Cardiac muscle cell (in vitro differentiated cells and primary cell): ENCODE results near the gene CMTM8. TPM values are rescaled to one million over a fixed set of nuclear protein-coding genes. Genes with fewer than 3 reads are reported as not detected.
A peak's percentile ranks its signal among the peaks of the same experiment; 100 is the strongest.

Experiments
- DNase-seq, 2 donors: peaks; one replicate each; pipeline versions ENCODE4 v3.0.0 to v3.0.0-alpha.2; 2010 to 2017; ENCODE audit warnings: low read depth in 1 of 2, low spot score in 1 of 2
- H3K27ac ChIP-seq: fragments of 200-600 bp; sonication (generic); 2 replicates; pipeline ENCODE4 v1.5.1; 2016
- H3K27me3 ChIP-seq: fragments of 200-600 bp; sonication (generic); 2 replicates; pipeline ENCODE4 v1.6.0; 2016; ENCODE audit warnings: control low read depth
- H3K36me3 ChIP-seq: fragments of 200-600 bp; sonication (generic); 2 replicates; pipeline ENCODE4 v1.5.1; 2016; ENCODE audit warnings: control low read depth
- H3K4me1 ChIP-seq: fragments of 200-600 bp; sonication (generic); 2 replicates; pipeline ENCODE4 v1.8.1; 2017; ENCODE audit warnings: low read depth, mild to moderate bottlenecking, mixed run types
- H3K4me3 ChIP-seq: fragments of 200-600 bp; sonication (generic); 2 replicates; pipeline ENCODE4 v1.5.1; 2016; ENCODE audit warnings: mild to moderate bottlenecking
- H3K9me3 ChIP-seq: fragments of 200-600 bp; sonication (generic); 2 replicates; pipeline ENCODE4 v1.5.1; 2017; ENCODE audit warnings: low read depth, mild to moderate bottlenecking, control low read depth
- CTCF ChIP-seq: IDR thresholded peaks from 2 replicates; pipeline ENCODE4 v1.5.1; 2012; ENCODE audit warnings: low read depth, mild to moderate bottlenecking, low read length
- polyA plus RNA-seq: library from polyadenylated mRNA; unstranded; fragments of >200 nt; fragmentation: Nextera tagmentation; extraction: Ambion mirVana; gene quantifications from 2 replicates; pipeline ENCODE4 v1.2.1, GENCODE V29; 2016
- total RNA-seq: library from RNA; depleted of rRNA; stranded (reverse); fragments of >200 nt; gene quantifications from 2 replicates; pipeline ENCODE4 v1.2.3, GENCODE V29; 2016

Gene CMTM8
- total and polyA plus RNA-seq, 2 experiments from 2014 or later: 6.9 to 12.5 TPM

GRCh38 chr3:32375596-32375930 is 137.1 kb downstream of the CMTM8 start:
- Histone ChIP-seq H3K36me3 (no peaks in the 10 kb centered on the region), H3K4me1 (peaks cover 8% of the 10 kb centered on the region), H3K4me3 (no peak overlapping the region), H3K9me3 (no peaks in the 10 kb centered on the region), H3K27me3 (no peaks in the 10 kb centered on the region), H3K27ac (no peak overlapping the region)
- TF ChIP-seq CTCF: no peak
- peak in 1 of 2 donors; percentile 72 for DNase-seq

- H3K27ac ChIP-seq: no peak overlapping the region
- no peak for TF ChIP-seq CTCF
- peak in 1 of 2 donors; percentile 93 for DNase-seq
- no peaks in the 10 kb centered on the region for H3K9me3 ChIP-seq
- no peak overlapping the region for H3K4me3 ChIP-seq
- H3K36me3 ChIP-seq: no peaks in the 10 kb centered on the region
- H3K4me1 ChIP-seq: peaks cover 8% of the 10 kb centered on the region
- no peaks in the 10 kb centered on the region for H3K27me3 ChIP-seq
Observed at GRCh38 chr3:32376115-32376514, 137.6 kb downstream of the CMTM8 start.

GRCh38 chr3:32379831-32380500 is 141.5 kb downstream of the CMTM8 start:
- Histone ChIP-seq H3K4me3 (no peak overlapping the region), H3K27ac (no peak overlapping the region), H3K36me3 (no peaks in the 10 kb centered on the region), H3K4me1 (peaks cover 8% of the 10 kb centered on the region), H3K9me3 (no peaks in the 10 kb centered on the region), H3K27me3 (no peaks in the 10 kb centered on the region)
- no peak for DNase-seq
- no peak for TF ChIP-seq CTCF

- TF ChIP-seq CTCF: no peak
- H3K9me3 ChIP-seq: no peaks in the 10 kb centered on the region
- H3K27ac ChIP-seq: no peak overlapping the region
- no peak overlapping the region for H3K4me3 ChIP-seq
- DNase-seq: no peak
- peaks cover 8% of the 10 kb centered on the region for H3K4me1 ChIP-seq
- no peaks in the 10 kb centered on the region for H3K36me3 ChIP-seq
- H3K27me3 ChIP-seq: no peaks in the 10 kb centered on the region
Observed at GRCh38 chr3:32381922-32382321, 143.4 kb downstream of the CMTM8 start.

GRCh38 chr3:32383136-32383711 is 144.7 kb downstream of the CMTM8 start:
- no peak overlapping the region for H3K4me3 ChIP-seq
- H3K36me3 ChIP-seq: no peaks in the 10 kb centered on the region
- no peak overlapping the region for H3K27ac ChIP-seq
- peak in 1 of 2 donors; percentile 55 for DNase-seq
- H3K9me3 ChIP-seq: no peaks in the 10 kb centered on the region
- TF ChIP-seq CTCF: no peak
- H3K27me3 ChIP-seq: no peaks in the 10 kb centered on the region
- H3K4me1 ChIP-seq: peaks cover 8% of the 10 kb centered on the region
